NCI-H2081 treated with DMSO at 0.1 percent for 48 hours (cell line): Measurements from ENCODE around the gene OR2L8.

ENCODE experiments used
- DNase-seq: peaks from one replicate; lab custom pipeline; 2025; lab: John Stamatoyannopoulos, UW

Gene OR2L8

DNA sequence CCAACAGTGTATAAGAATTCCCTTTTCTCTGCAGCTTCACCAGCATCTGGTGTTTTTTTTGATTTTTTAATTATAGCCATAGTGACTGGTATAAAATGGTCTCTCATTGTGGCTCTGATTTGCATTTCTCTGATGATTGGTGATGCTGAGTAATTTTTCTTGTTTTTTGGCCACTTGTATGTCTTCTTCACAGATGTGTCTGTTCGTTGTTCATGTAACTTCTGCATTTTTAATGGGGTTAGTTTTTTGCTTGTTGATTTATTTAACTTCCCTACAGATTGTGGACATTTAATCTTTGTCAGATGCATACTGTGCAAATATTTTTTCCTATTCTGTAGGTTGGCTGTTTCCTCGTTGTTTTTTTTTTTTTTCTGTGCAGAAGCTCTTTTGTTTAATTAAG lies 44.3 kb downstream of the OR2L8 start:
- no peak for DNase-seq

DNA sequence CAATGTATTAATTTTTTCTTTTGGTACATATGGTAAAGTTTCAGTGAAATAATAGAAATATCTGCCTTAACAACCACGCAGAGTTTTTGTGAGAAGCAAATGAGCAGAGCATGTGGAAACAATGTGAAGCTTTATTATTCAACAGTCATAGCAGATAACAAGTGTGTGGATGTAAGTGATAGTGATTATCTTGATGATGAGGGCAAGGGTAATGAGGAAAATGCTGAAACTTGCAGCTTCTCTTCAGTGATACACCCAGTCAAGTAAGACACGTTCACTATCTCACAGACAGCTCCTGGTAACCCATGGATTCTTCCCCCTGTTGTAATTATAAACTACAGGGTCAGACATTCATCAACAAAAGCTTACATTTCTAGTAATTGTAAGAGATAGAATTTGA lies 50.2 kb downstream of the OR2L8 start:
- DNase-seq, result no peak
